HepG2 (cell line): ENCODE results near the gene CLIC5. TPM values are rescaled to one million over a fixed set of nuclear protein-coding genes. Genes with fewer than 3 reads are reported as not detected.
A peak's percentile ranks its signal among the peaks of the same experiment; 100 is the strongest.

Experiments used
- ATAC-seq: fragments of 200-7000 bp; cut with Tn5 transposase; 3 replicates; pipeline ENCODE4 v1.9.1; 2020; ENCODE audit warnings: mild to moderate bottlenecking, moderate library complexity
- BruUV-seq: library from RNA; stranded (reverse); fragments of 400-500 nt; replicated peaks from 2 replicates; lab custom pipeline; 2021; lab: Mats Ljungman, UMichigan
- CTCF ChIA-PET: fragments of 300-600 bp; formaldehyde crosslinking; extraction: SDS; loops from one replicate; lab custom pipeline; 2021; ENCODE audit warnings: low total read pairs, inconsistent platforms, low intra/inter-chr PET ratio; lab: Yijun Ruan, JAX
- POLR2A ChIA-PET: fragments of 350-600 bp; sonication (Branson Sonifier 250); formaldehyde crosslinking; loops from one replicate; lab custom pipeline; 2020; ENCODE audit warnings: antibody characterized with exemption, inconsistent platforms; lab: Yijun Ruan, JAX
- DNase-seq: peaks from one replicate; pipeline ENCODE4 v3.0.0-alpha.2; 2015; ENCODE audit warnings: low spot score
- FAIRE-seq: peaks from 3 replicates; lab custom pipeline; 2011; peaks lifted over from hg19 to GRCh38; lab: Jason Lieb, UNC
- H2AFZ ChIP-seq: one replicate; pipeline ENCODE4 v1.6.1; 2011; ENCODE audit warnings: low read length, inconsistent platforms
- H3K27ac ChIP-seq: fragments of 300-600 bp; 3 replicates; pipeline ENCODE4 v1.8.0; 2011; ENCODE audit warnings: mixed run types, mild to moderate bottlenecking, mixed read lengths, low read length, inconsistent platforms; ENCODE audit not compliant: insufficient read depth; ENCODE audit errors: extremely low read length
- H3K27me3 ChIP-seq, 2 experiments: fragments of 200-600 bp in 1 of 2; 2 replicates in 1 of 2; 3 replicates in 1 of 2; pipeline versions ENCODE4 v1.6.0 to v1.8.0; 2011; ENCODE audit warnings: low read length in 2 of 2, mild to moderate bottlenecking in 2 of 2, moderate library complexity in 2 of 2, inconsistent platforms in 1 of 2; ENCODE audit not compliant: insufficient read depth in 2 of 2, control insufficient read depth in 1 of 2
- H3K36me3 ChIP-seq, 2 experiments: fragments of 200-600 bp in 1 of 2; replicated peaks in 1 of 2; 2 replicates in 1 of 2; 3 replicates in 1 of 2; pipeline versions ENCODE4 v1.5.1 to v1.8.0; 2011; ENCODE audit warnings: low read length in 2 of 2, inconsistent platforms in 1 of 2; ENCODE audit not compliant: insufficient read depth in 2 of 2, control insufficient read depth in 1 of 2
- H3K4me1 ChIP-seq: 2 replicates; pipeline ENCODE4 v1.5.1; 2012; ENCODE audit warnings: low read length, inconsistent platforms; ENCODE audit not compliant: insufficient read depth
- H3K4me2 ChIP-seq: 2 replicates; pipeline ENCODE4 v1.6.0; 2011; ENCODE audit warnings: low read depth, low read length, inconsistent platforms
- H3K4me3 ChIP-seq, 3 experiments: fragments of 200-600 bp in 1 of 3; sonication (generic), shearing (Covaris generic) in 1 of 3; replicated peaks in 1 of 3; 2 replicates each; pipeline ENCODE4 v1.5.1; 2011 to 2016; ENCODE audit warnings: low read length in 3 of 3, inconsistent platforms in 2 of 3, low read depth in 2 of 3, mild to moderate bottlenecking in 2 of 3, control low read depth in 1 of 3, mixed read lengths in 1 of 3; ENCODE audit not compliant: insufficient read depth in 1 of 3
- H3K79me2 ChIP-seq: one replicate; pipeline ENCODE4 v1.6.1; 2011; ENCODE audit warnings: low read length, inconsistent platforms; ENCODE audit not compliant: insufficient read depth
- H3K9ac ChIP-seq: 2 replicates; pipeline ENCODE4 v1.6.0; 2011; ENCODE audit warnings: mild to moderate bottlenecking, low read depth, low read length, inconsistent platforms; ENCODE audit not compliant: insufficient read depth
- H3K9me3 ChIP-seq: 2 replicates; pipeline ENCODE4 v1.5.1; 2012; ENCODE audit warnings: mild to moderate bottlenecking, low read length
- H4K20me1 ChIP-seq: 2 replicates; pipeline ENCODE4 v1.6.0; 2011; ENCODE audit warnings: inconsistent platforms, mild to moderate bottlenecking, low read length, moderate library complexity; ENCODE audit not compliant: insufficient read depth
- ARID3A ChIP-seq: IDR thresholded peaks from 2 replicates; pipeline ENCODE4 v1.6.1; 2012; ENCODE audit warnings: low read depth, low read length, improper control_type of control experiment
- ATF3 ChIP-seq: sonication (generic); formaldehyde crosslinking; IDR thresholded peaks from 2 replicates; pipeline ENCODE4 v1.4.0; 2020; ENCODE audit warnings: missing genetic modification reagents
- CERS6 ChIP-seq: sonication (generic); formaldehyde crosslinking; IDR thresholded peaks from 2 replicates; pipeline ENCODE4 v1.5.0; 2020; ENCODE audit warnings: missing genetic modification reagents
- CREB1 ChIP-seq, 2 experiments: fragments of 450-650 bp in 1 of 2; IDR thresholded peaks; 2 replicates each; pipeline ENCODE4 v1.6.1; 2016 to 2017; ENCODE audit warnings: control low read depth in 1 of 2, mild to moderate bottlenecking in 1 of 2, missing compliant biosample characterization in 1 of 2, missing genetic modification characterization in 1 of 2
- JARID2 ChIP-seq: sonication (generic); formaldehyde crosslinking; IDR thresholded peaks from 2 replicates; pipeline ENCODE4 v1.8.1; 2023; ENCODE audit warnings: missing genetic modification reagents, inconsistent platforms; ENCODE audit not compliant: insufficient replicate concordance
- KLF11 ChIP-seq: IDR thresholded peaks from 2 replicates; pipeline ENCODE4 v1.6.1; 2016; ENCODE audit warnings: missing compliant biosample characterization
- SETDB1 ChIP-seq: sonication (generic); formaldehyde crosslinking; IDR thresholded peaks from 2 replicates; pipeline ENCODE4 v1.5.1; 2020; ENCODE audit warnings: missing genetic modification reagents, mild to moderate bottlenecking, borderline replicate concordance
- TMF1 ChIP-seq: sonication (generic); formaldehyde crosslinking; IDR thresholded peaks from 2 replicates; pipeline ENCODE4 v1.8.1; 2022; ENCODE audit warnings: low read depth, missing genetic modification reagents
- ZBTB34 ChIP-seq: sonication (generic); formaldehyde crosslinking; IDR thresholded peaks from 2 replicates; pipeline ENCODE4 v1.8.0; 2022; ENCODE audit warnings: mild to moderate bottlenecking, missing genetic modification reagents
- ZNF513 ChIP-seq: sonication (generic); formaldehyde crosslinking; conservative IDR thresholded peaks from 2 replicates; pipeline ENCODE4 v1.5.0; 2020; ENCODE audit warnings: missing genetic modification reagents
- ZNF550 ChIP-seq: sonication (generic); formaldehyde crosslinking; IDR thresholded peaks from 2 replicates; pipeline ENCODE4 v1.4.0; 2020; ENCODE audit warnings: mild to moderate bottlenecking, missing genetic modification reagents, borderline replicate concordance
- ZNF563 ChIP-seq: sonication (generic); formaldehyde crosslinking; IDR thresholded peaks from 2 replicates; pipeline ENCODE4 v1.8.0; 2022; ENCODE audit warnings: mild to moderate bottlenecking, moderate library complexity, missing genetic modification reagents
- ZNF7 ChIP-seq: IDR thresholded peaks from 2 replicates; pipeline ENCODE4 v1.6.1; 2016; ENCODE audit warnings: missing biosample characterization, missing genetic modification reagents
- WGBS: methylation state at CpG from one replicate; pipeline ENCODE4 v1.1.6; 2017; ENCODE audit warnings: low lambda C conversion rate; 5-methylcytosine and 5-hydroxymethylcytosine counted together
- in situ Hi-C: cut with HindIII; loops from 2 replicates; pipeline ENCODE4 v1.10.0; 2017; ENCODE audit warnings: low pct_unique_long_range_greater_than_20kb; ENCODE audit not compliant: extremely low pct_ligation_motif_present
- intact Hi-C: fragments of 100-400 bp; cut with micrococcal nuclease; formaldehyde crosslinking; loops from one replicate; pipeline ENCODE4 v1.10.0; 2022; ENCODE audit not compliant: unreplicated experiment
- polyA plus RNA-seq, 8 experiments: library from polyadenylated mRNA; depleted of rRNA in 3 of 8; stranded (reverse) in 7 of 8; unstranded in 1 of 8; fragments of >200 nt; fragmentation: Illumina TruSeq in 4 of 8; extraction: Trizol in 4 of 8; gene quantifications; 2 replicates each; pipeline versions ENCODE4 v1.2.1 to v1.2.3, GENCODE V29; 2011 to 2016; ENCODE audit warnings: low read depth in 4 of 8, missing spikeins in 1 of 8, mixed read lengths in 1 of 8; ENCODE audit not compliant: insufficient read depth in 1 of 8
- total RNA-seq, 5 experiments: library from RNA; depleted of rRNA; stranded (reverse); fragments of >200 nt; fragmentation: Illumina TruSeq; extraction: Trizol; gene quantifications; 2 replicates each; pipeline ENCODE4 v1.2.3, GENCODE V29; 2016; ENCODE audit warnings: low read depth in 1 of 5

CLIC5 gene
- total and polyA plus RNA-seq, 2 of the 13 experiments (the other 11 are each of a cell fraction or from before 2014, with no cell fraction given): not detected

GRCh38 chr6:45952546-45952945, 63.1 kb downstream of the CLIC5 start:
- Histone ChIP-seq H3K9me3 (no peaks in the 10 kb centered on the region), H3K9ac (no peak overlapping the region), H3K4me3 (no peak overlapping the region), H4K20me1 (no peaks in the 10 kb centered on the region), H3K27me3 (peaks cover 0 to 7% of the 10 kb centered on the region in 2 experiments; a peak in 2 of 5 replicates), H3K79me2 (no peaks in the 10 kb centered on the region), H2AFZ (no peak overlapping the region), H3K4me1 (no peaks in the 10 kb centered on the region), H3K4me2 (no peak overlapping the region), H3K36me3 (no peaks in the 10 kb centered on the region), H3K27ac (no peak overlapping the region)
- ChIA-PET CTCF (no interaction called here), POLR2A (no interaction called here)
- no peak for FAIRE-seq
- ATAC-seq: no peak
- DNase-seq: no peak
- intact Hi-C loops: no loop called here
- BruUV-seq: no TSS peak
- TF ChIP-seq SETDB1 (no peak), ZNF563 (CRISPR knock-in tag) (no peak)
- in situ Hi-C loops: no loop called here
- WGBS: 58% methylated on average over 3 of the region's 3 CpGs

- Histone ChIP-seq H3K4me2 (no peak overlapping the region), H3K27ac (no peak overlapping the region), H3K9me3 (no peaks in the 10 kb centered on the region), H3K9ac (no peak overlapping the region), H3K79me2 (no peaks in the 10 kb centered on the region), H2AFZ (no peak overlapping the region), H3K27me3 (peaks cover 0 to 7% of the 10 kb centered on the region in 2 experiments; a peak in 2 of 5 replicates), H3K4me1 (no peaks in the 10 kb centered on the region), H3K36me3 (no peaks in the 10 kb centered on the region), H4K20me1 (no peaks in the 10 kb centered on the region; the same call in 1 of the 2 replicates), H3K4me3 (no peak overlapping the region)
- in situ Hi-C loops (no loop called here), intact Hi-C loops (no loop called here)
- DNase-seq: no peak
- ChIA-PET CTCF (no interaction called here), POLR2A (no interaction called here)
- 40% methylated on average over 7 of the region's 7 CpGs for WGBS
- no peak for ATAC-seq
- no peak for FAIRE-seq
- BruUV-seq: no TSS peak
- no peak for TF ChIP-seq KLF11
- TF ChIP-seq ZNF7: no peak
- TF ChIP-seq ZBTB34 (CRISPR knock-in tag): no peak
- TF ChIP-seq ZNF513 (CRISPR knock-in tag): no peak
- no peak for TF ChIP-seq CERS6 (CRISPR knock-in tag)
- no peak for TF ChIP-seq JARID2 (CRISPR knock-in tag)
- no peak for TF ChIP-seq ZNF550 (CRISPR knock-in tag)
- TF ChIP-seq ARID3A: no peak
- no peak for TF ChIP-seq TMF1 (CRISPR knock-in tag)
- TF ChIP-seq ATF3: no peak
- peak; percentile 52; the same call in 1 of the 2 replicates for TF ChIP-seq CREB1 (IDR thresholded peaks at IDR 0.05)
- TF ChIP-seq CREB1 (CRISPR knock-in tag; IDR thresholded peaks at IDR 0.05): no peak
Measured at GRCh38 chr6:45952168-45952529, 63.5 kb downstream of the CLIC5 start.
